ENCODE measurements around the gene SRGAP1.

SRGAP1 gene

GRCh38 chr12:63963868-63964267, 119.4 kb downstream of the SRGAP1 start:
- no peaks in the 10 kb centered on the region for H3K36me3 ChIP-seq (ENCODE audit: control insufficient read depth, low read depth, low read length)
- H3K4me1 ChIP-seq (ENCODE audit: control insufficient read depth, low read depth, low read length): peaks cover 4% of the 10 kb centered on the region
- no peaks in the 10 kb centered on the region for H3K9me3 ChIP-seq (ENCODE audit: control insufficient read depth, low read depth, low read length)
- H3K27me3 ChIP-seq (ENCODE audit: control insufficient read depth, insufficient read depth, low read length): no peaks in the 10 kb centered on the region
- H3K9ac ChIP-seq (ENCODE audit: low read length): no peak overlapping the region
- no peak overlapping the region for H3K27ac ChIP-seq (ENCODE audit: low read length)
- H3K4me3 ChIP-seq (ENCODE audit: low read length): no peak overlapping the region

GRCh38 chr12:63964301-63964700, 119.8 kb downstream of the SRGAP1 start:
- no peak overlapping the region for H3K9ac ChIP-seq (ENCODE audit: low read length)
- no peaks in the 10 kb centered on the region for H3K9me3 ChIP-seq (ENCODE audit: control insufficient read depth, low read depth, low read length)
- no peaks in the 10 kb centered on the region for H3K36me3 ChIP-seq (ENCODE audit: control insufficient read depth, low read depth, low read length)
- H3K4me3 ChIP-seq (ENCODE audit: low read length): no peak overlapping the region
- H3K27ac ChIP-seq (ENCODE audit: low read length): no peak overlapping the region
- no peaks in the 10 kb centered on the region for H3K27me3 ChIP-seq (ENCODE audit: control insufficient read depth, insufficient read depth, low read length)
- H3K4me1 ChIP-seq (ENCODE audit: control insufficient read depth, low read depth, low read length): peaks cover 4% of the 10 kb centered on the region

- Histone ChIP-seq H3K9ac (ENCODE audit: low read length) (no peak overlapping the region), H3K36me3 (ENCODE audit: control insufficient read depth, low read depth, low read length) (no peaks in the 10 kb centered on the region), H3K27me3 (ENCODE audit: control insufficient read depth, insufficient read depth, low read length) (no peaks in the 10 kb centered on the region), H3K27ac (ENCODE audit: low read length) (no peak overlapping the region), H3K9me3 (ENCODE audit: control insufficient read depth, low read depth, low read length) (no peaks in the 10 kb centered on the region), H3K4me1 (ENCODE audit: control insufficient read depth, low read depth, low read length) (peaks cover 9% of the 10 kb centered on the region), H3K4me3 (ENCODE audit: low read length) (no peak overlapping the region)
Measured at GRCh38 chr12:63965936-63966605, 121.6 kb downstream of the SRGAP1 start.

GRCh38 chr12:63966606-63966975, 122.1 kb downstream of the SRGAP1 start:
- no peaks in the 10 kb centered on the region for H3K27me3 ChIP-seq (ENCODE audit: control insufficient read depth, insufficient read depth, low read length)
- H3K4me3 ChIP-seq (ENCODE audit: low read length): no peak overlapping the region
- no peaks in the 10 kb centered on the region for H3K36me3 ChIP-seq (ENCODE audit: control insufficient read depth, low read depth, low read length)
- no peaks in the 10 kb centered on the region for H3K9me3 ChIP-seq (ENCODE audit: control insufficient read depth, low read depth, low read length)
- H3K27ac ChIP-seq (ENCODE audit: low read length): no peak overlapping the region
- peaks cover 9% of the 10 kb centered on the region for H3K4me1 ChIP-seq (ENCODE audit: control insufficient read depth, low read depth, low read length)
- H3K9ac ChIP-seq (ENCODE audit: low read length): no peak overlapping the region

DNA sequence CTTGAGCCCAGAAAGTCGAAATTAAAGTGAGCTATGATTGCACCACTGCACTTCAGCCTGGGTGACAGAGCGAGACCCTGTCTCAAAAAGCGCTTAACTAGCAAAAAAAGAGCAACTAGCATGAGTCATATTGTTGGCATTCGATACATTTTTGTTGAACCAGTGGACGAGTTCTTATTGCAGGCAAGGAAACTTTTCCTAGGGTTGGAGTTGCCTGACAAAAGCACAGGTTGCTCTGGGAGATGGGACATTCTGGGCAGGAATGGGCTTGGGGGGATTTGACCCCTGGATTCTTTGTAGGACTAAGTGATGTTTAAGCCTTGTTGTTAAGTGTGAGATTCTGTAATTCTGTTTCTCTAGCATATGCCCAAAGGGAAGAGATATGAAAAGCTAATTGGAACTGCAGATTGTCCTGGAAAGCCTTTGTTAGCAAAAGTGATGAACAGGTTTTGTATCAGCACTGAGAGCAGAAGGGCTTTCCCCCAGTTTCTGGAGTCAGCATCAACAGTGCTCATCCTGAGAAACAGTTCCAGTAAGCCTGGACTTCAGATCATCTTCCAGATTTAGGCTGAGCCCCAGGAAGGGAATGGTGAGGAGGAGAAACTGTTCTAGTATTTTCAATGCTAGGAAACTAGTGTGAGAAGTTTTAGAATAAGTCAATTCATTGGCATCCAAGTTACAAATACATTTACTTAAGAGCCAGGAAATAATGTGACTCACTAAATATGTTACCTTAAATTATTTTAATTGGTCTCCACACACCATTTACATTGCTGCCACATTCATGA, 123.1 kb downstream of the SRGAP1 start:
- Histone ChIP-seq H3K9me3 (ENCODE audit: control insufficient read depth, low read depth, low read length) (no peaks in the 10 kb centered on the region), H3K36me3 (ENCODE audit: control insufficient read depth, low read depth, low read length) (no peaks in the 10 kb centered on the region), H3K27ac (ENCODE audit: low read length) (no peak overlapping the region), H3K4me1 (ENCODE audit: control insufficient read depth, low read depth, low read length) (peaks cover 9% of the 10 kb centered on the region), H3K4me3 (ENCODE audit: low read length) (no peak overlapping the region), H3K9ac (ENCODE audit: low read length) (no peak overlapping the region), H3K27me3 (ENCODE audit: control insufficient read depth, insufficient read depth, low read length) (no peaks in the 10 kb centered on the region)

- H3K4me1 ChIP-seq (ENCODE audit: control insufficient read depth, low read depth, low read length): peaks cover 9% of the 10 kb centered on the region
- no peak overlapping the region for H3K4me3 ChIP-seq (ENCODE audit: low read length)
- no peak overlapping the region for H3K27ac ChIP-seq (ENCODE audit: low read length)
Measured at GRCh38 chr12:63968673-63969072, 124.2 kb downstream of the SRGAP1 start.

GRCh38 chr12:63976902-63977395, 132.4 kb downstream of the SRGAP1 start:
- Histone ChIP-seq H3K9me3 (ENCODE audit: control insufficient read depth, low read depth, low read length) (no peaks in the 10 kb centered on the region), H3K9ac (ENCODE audit: low read length) (no peak overlapping the region), H3K4me3 (ENCODE audit: low read length) (no peak overlapping the region), H3K27ac (ENCODE audit: low read length) (no peak overlapping the region), H3K36me3 (ENCODE audit: control insufficient read depth, low read depth, low read length) (no peaks in the 10 kb centered on the region), H3K4me1 (ENCODE audit: control insufficient read depth, low read depth, low read length) (no peaks in the 10 kb centered on the region), H3K27me3 (ENCODE audit: control insufficient read depth, insufficient read depth, low read length) (no peaks in the 10 kb centered on the region)

More at GRCh38 chr12:63968673-63969072, 124.2 kb downstream of the SRGAP1 start:
- H3K27me3 ChIP-seq (ENCODE audit: control insufficient read depth, insufficient read depth, low read length): no peaks in the 10 kb centered on the region
- H3K9me3 ChIP-seq (ENCODE audit: control insufficient read depth, low read depth, low read length): no peaks in the 10 kb centered on the region
- no peak overlapping the region for H3K9ac ChIP-seq (ENCODE audit: low read length)
- H3K36me3 ChIP-seq (ENCODE audit: control insufficient read depth, low read depth, low read length): no peaks in the 10 kb centered on the region

GRCh38 chr12:63977441-63977840, 132.9 kb downstream of the SRGAP1 start:
- Histone ChIP-seq H3K4me3 (ENCODE audit: low read length) (no peak overlapping the region), H3K36me3 (ENCODE audit: control insufficient read depth, low read depth, low read length) (no peaks in the 10 kb centered on the region), H3K9me3 (ENCODE audit: control insufficient read depth, low read depth, low read length) (no peaks in the 10 kb centered on the region), H3K4me1 (ENCODE audit: control insufficient read depth, low read depth, low read length) (no peaks in the 10 kb centered on the region), H3K9ac (ENCODE audit: low read length) (no peak overlapping the region), H3K27me3 (ENCODE audit: control insufficient read depth, insufficient read depth, low read length) (no peaks in the 10 kb centered on the region), H3K27ac (ENCODE audit: low read length) (no peak overlapping the region)

- Histone ChIP-seq H3K36me3 (ENCODE audit: control insufficient read depth, low read depth, low read length) (no peaks in the 10 kb centered on the region), H3K9ac (ENCODE audit: low read length) (no peak overlapping the region), H3K27ac (ENCODE audit: low read length) (no peak overlapping the region), H3K9me3 (ENCODE audit: control insufficient read depth, low read depth, low read length) (no peaks in the 10 kb centered on the region), H3K4me3 (ENCODE audit: low read length) (no peak overlapping the region), H3K4me1 (ENCODE audit: control insufficient read depth, low read depth, low read length) (no peaks in the 10 kb centered on the region), H3K27me3 (ENCODE audit: control insufficient read depth, insufficient read depth, low read length) (no peaks in the 10 kb centered on the region)
Measured at GRCh38 chr12:63978519-63978918, 134.0 kb downstream of the SRGAP1 start.

DNA sequence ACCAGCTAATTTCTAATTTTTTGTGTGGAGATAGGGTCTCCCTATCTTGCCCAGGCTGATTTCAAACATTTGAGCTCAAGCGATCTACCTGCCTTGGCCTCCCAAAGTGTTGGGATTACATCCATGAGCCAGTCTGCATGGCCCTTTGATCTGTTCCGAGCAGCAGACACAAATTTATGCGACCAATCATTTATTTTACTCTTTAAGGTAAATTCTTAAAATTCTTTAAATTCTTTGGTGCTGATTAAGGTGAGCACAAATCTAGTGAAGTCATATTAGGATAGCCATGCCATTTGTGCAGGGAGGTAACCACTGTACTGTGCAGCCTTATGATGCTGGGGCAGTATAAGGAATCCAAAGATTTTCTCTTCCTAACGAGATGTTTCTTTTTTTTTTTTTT, 135.7 kb downstream of the SRGAP1 start:
- no peaks in the 10 kb centered on the region for H3K36me3 ChIP-seq (ENCODE audit: control insufficient read depth, low read depth, low read length)
- H3K27ac ChIP-seq (ENCODE audit: low read length): no peak overlapping the region
- no peaks in the 10 kb centered on the region for H3K4me1 ChIP-seq (ENCODE audit: control insufficient read depth, low read depth, low read length)
- no peaks in the 10 kb centered on the region for H3K9me3 ChIP-seq (ENCODE audit: control insufficient read depth, low read depth, low read length)
- H3K27me3 ChIP-seq (ENCODE audit: control insufficient read depth, insufficient read depth, low read length): no peaks in the 10 kb centered on the region
- H3K9ac ChIP-seq (ENCODE audit: low read length): no peak overlapping the region
- no peak overlapping the region for H3K4me3 ChIP-seq (ENCODE audit: low read length)

DNA sequence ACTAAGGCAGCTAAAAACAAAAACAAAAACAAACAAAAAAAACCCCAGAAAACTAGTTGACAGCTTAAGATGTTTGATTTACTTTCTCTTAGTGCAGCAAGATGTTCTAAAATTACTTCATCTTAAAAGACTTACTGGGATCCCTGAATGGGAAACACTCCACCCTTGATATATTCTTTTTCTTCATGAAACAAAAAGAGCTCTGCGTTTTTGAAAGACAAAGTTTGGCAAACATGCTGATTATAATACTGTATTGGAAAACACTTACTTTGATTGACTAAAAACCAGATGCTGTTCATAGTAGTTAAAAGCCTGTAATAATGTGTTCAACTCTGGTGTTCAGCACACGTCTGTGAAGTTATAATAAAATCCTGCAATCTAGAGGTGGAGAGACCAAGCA, 136.8 kb downstream of the SRGAP1 start:
- Histone ChIP-seq H3K27ac (ENCODE audit: low read length) (no peak overlapping the region), H3K27me3 (ENCODE audit: control insufficient read depth, insufficient read depth, low read length) (no peaks in the 10 kb centered on the region), H3K9me3 (ENCODE audit: control insufficient read depth, low read depth, low read length) (no peaks in the 10 kb centered on the region), H3K4me1 (ENCODE audit: control insufficient read depth, low read depth, low read length) (no peaks in the 10 kb centered on the region), H3K36me3 (ENCODE audit: control insufficient read depth, low read depth, low read length) (no peaks in the 10 kb centered on the region), H3K4me3 (ENCODE audit: low read length) (no peak overlapping the region), H3K9ac (ENCODE audit: low read length) (no peak overlapping the region)
